HG03108 (cell line): Measurements from ENCODE around the gene DNAJB2.

ENCODE experiments used
- ATAC-seq: cut with Tn5 transposase; IDR thresholded peaks from one replicate; pipeline ENCODE4 v1.9.1; 2021; ENCODE audit warnings: moderate library complexity; ENCODE audit not compliant: unreplicated experiment

DNAJB2 gene

DNA sequence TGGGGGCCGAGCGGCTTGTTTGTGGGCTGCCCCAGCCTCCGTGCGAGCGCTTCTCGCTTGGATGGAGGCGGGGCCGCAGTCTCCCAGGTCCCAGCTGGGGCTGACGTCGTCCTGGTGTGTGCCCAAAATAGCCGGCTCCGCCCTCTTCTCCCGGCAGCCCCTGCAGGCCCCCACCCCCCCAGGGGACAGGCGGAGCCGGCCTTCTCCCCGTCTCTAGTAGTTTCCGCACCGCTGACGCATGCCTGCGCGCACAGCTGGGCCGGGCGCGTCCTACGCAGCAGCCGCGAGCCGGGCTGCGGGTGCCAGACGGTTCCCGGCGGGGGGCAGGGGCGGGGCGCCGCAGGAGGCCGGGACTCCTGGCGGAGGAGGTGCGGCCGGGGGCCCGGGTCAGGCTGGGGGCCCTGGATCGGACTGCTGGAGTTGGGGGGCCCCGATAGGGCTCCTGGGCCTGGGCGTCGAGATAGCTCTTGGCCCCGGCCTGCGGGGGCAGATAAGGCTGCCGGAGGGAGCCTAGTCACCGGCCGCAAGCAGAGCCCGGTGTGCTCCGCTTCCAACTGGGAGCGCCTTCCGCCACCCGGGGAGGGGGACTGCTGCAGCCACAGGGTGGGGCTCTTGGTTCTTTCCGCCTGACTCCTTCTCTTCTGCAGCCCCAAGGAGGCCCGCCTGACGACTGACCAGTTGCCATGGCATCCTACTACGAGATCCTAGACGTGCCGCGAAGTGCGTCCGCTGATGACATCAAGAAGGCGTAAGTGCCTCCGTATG is at the start of gene DNAJB2:
TSS of gene DNAJB2 (plus strand) at position 216 of the 765 bp plus-strand sequence. CDS start at position 684, 468 bp downstream.
- ATAC-seq = peak; percentile 82

GRCh38 chr2:219230059-219230540 is 49.1 kb upstream of the DNAJB2 start:
- no peak for ATAC-seq

DNA sequence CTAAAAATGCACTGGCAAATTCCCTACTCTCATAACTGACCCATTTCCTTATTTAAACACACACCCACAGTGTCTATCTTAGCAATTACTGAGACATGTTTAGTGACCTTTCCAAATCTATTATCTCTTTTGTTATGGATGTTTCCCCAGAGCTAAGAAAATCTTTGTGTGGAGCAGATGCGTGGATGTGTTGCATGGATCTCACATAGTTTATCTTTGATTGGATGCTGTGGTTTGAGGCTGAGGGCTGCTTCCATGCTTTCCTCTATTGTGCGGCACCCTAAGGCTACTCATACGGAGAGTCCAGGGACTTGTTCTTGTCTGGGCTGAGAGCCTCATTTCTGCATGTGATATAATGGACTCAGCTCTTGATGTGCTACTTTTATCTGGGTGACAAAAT is 44.8 kb upstream of the DNAJB2 start:
- ATAC-seq = no peak

GRCh38 chr2:219243291-219243761 is 35.8 kb upstream of the DNAJB2 start:
- no peak for ATAC-seq

- no peak for ATAC-seq
Observed at GRCh38 chr2:219244789-219245147, 34.4 kb upstream of the DNAJB2 start.

- peak; percentile 50 for ATAC-seq
Observed at GRCh38 chr2:219245148-219245898, 33.8 kb upstream of the DNAJB2 start, which contains the start of the genes GLB1L and STK16. TSS of gene GLB1L (minus strand) at chr2:219245444. CDS start at chr2:219243573, 1,871 bp downstream. TSS of gene STK16 (plus strand) at chr2:219245479. CDS start at chr2:219246000, 521 bp downstream.

GRCh38 chr2:219245899-219246230 is 33.3 kb upstream of the DNAJB2 start:
- no peak for ATAC-seq

DNA sequence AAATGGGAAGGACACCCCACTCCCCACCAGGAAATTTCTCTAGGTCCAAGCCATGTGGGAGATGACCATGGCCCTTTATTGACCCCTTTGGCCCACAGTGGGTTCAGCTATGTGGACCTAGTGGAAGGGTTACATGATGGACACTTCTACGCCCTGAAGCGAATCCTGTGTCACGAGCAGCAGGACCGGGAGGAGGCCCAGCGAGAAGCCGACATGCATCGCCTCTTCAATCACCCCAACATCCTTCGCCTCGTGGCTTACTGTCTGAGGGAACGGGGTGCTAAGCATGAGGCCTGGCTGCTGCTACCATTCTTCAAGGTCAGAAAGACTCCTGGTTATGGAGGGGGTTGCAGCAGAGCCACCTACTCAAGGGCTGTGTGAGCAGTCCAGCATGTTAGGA is 32.6 kb upstream of the DNAJB2 start:
- no peak for ATAC-seq

GRCh38 chr2:219247678-219248642 is 31.2 kb upstream of the DNAJB2 start:
- ATAC-seq = peak; percentile 20

DNA sequence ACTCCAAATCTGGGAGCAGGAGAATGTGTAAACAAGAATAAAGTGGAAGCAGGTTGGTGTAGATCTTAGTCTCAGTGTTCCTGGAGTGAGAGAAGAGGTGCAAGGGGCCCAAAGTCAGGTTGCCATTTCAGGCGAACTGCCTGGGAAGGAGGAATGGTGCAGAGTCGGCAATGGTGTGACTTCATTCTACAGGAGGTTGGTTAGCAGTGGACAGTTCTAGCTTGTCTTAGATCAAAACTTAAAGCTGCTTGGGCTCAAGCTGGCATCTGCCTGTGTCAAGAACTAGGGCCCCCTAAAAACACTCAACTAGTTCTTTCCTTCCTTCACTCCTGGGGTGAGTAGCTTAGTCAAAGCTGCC is 30.3 kb upstream of the DNAJB2 start:
- no peak for ATAC-seq

DNA sequence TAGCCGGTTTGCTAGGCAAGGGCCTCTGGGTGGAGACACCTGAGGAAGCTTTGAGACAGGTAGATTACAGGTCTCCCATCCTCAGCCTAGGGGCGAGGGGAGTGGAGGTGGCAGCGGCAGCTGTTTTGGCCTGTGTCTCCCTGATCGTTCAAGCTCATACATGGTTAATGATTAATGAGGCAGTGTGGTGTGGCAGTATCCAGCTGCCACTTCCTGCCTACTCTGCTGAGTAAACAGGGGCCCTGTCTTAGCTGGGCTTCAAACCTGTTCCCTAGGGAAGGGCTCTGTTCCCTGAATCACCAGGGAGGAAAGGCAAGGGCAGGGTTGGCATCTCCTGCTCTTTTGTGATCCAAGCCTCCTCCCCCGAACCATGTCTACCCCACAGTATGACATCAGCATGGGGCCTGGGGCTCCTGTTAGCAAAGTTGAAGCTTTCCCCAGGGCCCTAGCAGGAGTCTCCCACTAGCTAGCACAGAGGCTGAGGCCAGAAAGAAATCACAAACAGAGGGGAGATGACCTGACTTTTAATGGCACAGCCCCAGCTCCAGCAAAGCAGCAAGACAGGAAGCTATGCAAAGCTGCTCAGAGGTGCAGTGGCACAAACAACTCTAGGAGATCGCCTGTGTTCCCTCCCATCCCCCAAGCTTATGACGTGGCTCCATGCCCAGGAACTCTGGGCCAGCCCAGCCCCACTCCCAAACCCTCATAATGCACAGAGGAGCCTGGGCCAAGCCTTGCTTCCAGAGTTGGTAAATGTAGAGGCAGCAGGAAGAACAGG is 29.8 kb upstream of the DNAJB2 start:
- peak; percentile 44 for ATAC-seq

DNA sequence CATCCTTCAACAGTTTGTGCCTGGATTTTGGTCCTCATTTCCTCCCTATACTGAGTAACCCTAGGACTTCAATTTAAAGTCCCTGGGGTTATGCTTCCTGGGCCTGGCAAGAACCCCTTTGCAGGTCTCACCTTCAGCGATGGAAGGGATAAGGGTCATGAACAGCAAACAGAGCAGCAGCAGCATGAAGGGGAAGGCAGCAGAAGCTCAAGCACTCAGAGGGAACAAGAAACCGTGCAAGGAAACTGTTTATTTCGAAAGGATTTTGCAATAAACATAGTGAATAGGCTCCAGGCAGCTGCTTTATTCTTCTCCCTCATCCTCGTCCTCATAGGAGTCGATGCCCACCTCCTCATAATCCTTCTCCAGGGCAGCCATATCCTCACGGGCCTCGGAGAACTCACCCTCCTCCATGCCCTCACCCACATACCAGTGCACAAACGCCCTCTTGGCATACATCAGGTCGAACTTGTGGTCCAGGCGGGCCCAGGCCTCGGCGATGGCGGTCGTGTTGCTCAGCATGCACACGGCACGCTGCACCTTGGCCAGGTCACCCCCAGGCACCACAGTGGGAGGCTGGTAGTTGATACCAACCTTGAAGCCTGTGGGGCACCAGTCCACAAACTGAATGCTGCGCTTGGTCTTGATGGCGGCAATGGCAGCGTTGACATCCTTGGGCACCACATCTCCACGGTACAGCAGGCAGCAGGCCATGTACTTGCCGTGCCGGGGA is 29.0 kb upstream of the DNAJB2 start:
- no peak for ATAC-seq

DNA sequence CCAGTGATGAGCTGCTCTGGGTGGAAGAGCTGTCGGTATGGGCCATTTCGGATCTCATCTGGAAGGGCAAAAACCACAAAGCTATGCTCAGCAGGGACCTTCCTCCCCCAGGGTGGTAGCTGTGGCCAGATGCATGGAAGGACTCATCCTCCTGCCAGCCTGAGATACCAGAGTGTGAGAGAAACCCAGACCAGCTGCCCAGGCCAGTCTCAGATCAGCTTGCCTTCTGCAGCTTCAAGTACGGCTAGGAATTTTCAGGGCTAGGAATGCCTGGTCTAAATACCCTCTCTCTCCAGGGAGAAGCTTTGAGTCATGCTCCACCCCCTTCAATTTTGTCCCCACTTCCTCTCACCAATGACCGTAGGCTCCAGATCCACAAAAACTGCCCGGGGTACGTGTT is 27.5 kb upstream of the DNAJB2 start:
- ATAC-seq = no peak

DNA sequence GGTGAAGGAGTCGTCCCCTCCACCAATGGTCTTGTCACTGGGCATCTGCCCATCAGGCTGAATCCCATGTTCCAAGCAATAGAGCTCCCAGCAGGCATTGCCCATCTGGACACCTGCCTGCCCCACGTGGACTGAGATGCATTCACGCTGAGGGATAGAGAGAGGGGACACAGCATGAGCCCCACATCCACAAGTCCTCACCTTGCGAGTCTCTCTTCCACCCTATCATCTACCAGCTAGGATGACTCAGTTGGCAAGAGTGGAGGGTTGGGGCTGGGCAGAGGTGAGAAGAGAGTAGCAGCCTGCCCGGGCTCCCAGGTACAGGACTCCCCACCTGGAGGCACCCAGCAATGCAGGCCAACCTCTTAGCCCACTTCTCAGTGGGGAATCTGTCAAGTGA is 27.1 kb upstream of the DNAJB2 start:
- ATAC-seq = no peak

GRCh38 chr2:219252570-219252899 is 26.6 kb upstream of the DNAJB2 start:
- no peak for ATAC-seq

GRCh38 chr2:219252900-219253752 is 26.0 kb upstream of the DNAJB2 start, which contains the start of gene TUBA4B:
TSS of gene TUBA4B (plus strand) at chr2:219253243. CDS start at chr2:219253408, 165 bp downstream.
- ATAC-seq = no peak

DNA sequence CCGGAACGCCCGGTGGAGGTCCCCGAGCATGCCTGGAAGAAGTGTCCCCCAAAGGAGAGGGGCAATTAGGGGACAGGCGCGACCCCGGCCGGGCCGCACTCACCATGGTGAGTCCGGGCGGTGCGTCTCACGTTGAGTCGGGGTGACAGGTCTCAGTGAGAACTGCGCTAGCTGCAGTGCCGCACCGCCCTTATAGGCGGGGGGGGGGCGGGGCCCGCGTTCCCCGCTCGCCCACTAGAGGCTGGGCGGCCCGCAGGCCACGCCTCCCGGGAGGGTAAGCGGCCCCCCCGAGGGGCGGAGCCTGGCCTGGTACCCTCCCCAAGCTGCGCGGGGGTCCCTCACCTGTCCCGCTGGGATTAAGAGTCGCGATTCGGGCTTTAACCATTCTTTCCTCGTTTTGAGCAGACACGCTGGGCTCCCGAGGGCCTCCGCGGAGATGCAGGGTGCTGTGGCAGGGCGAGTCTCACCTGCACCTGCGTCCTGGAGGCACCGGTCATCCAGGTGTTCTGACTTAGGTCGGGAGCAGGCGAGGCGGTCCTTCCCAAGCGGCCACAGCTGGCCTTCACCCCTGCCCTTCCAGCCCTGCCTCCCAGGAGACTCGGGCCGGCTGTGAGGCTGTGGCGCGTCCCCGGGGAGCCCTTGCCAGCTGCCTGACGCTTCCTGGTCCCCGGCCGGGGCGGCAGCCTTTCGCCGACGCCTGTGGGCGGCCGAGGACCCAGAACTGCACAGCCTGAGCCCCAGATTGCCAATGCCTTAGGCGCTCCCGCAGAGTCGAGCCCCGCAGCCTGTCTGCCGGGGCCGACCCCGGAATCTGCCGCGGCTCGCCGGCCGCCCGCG is 25.2 kb upstream of the DNAJB2 start, which contains the start of gene TUBA4A:
TSS of gene TUBA4A (minus strand) at position 166 of the 837 bp plus-strand sequence. CDS start at position 106, 60 bp downstream.
- peak; percentile 41 for ATAC-seq
